Stimulated activated CD8-positive, alpha-beta memory T cell treated with anti-CD3 and anti-CD28 coated beads, Interleukin-7, amount 100 ng/mL, for 4 hours (primary cell): ENCODE data around the gene EBF3.

Experiments used
- DNase-seq, 2 donors: peaks; one replicate each; pipeline ENCODE4 v3.0.0-alpha.2; 2020; ENCODE audit warnings: low read depth in 2 of 2

Gene EBF3

DNA sequence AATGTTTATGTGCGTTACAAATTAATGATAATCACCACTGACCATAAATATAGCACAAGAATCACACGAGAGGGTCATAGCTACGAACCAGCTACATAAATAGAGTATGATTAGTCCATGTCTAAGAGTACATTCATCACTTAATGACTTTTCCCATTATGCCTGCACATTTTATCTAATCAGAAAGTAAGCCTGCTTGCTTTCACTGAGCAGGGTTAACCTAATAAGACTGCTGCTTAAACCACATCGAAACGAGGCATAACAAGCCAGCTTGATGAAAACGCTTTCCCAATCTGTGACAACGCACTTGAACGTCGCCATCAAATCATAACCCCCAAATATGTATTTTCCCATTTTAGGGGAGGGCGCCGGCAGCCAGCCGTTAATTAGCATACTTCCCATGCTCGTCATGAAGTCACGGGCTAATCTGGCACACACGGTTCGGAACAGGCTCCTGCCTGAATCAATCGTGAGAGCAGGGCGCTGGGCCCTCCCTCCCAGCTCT lies 71.5 kb downstream of the EBF3 start:
- DNase-seq: no peak

DNA sequence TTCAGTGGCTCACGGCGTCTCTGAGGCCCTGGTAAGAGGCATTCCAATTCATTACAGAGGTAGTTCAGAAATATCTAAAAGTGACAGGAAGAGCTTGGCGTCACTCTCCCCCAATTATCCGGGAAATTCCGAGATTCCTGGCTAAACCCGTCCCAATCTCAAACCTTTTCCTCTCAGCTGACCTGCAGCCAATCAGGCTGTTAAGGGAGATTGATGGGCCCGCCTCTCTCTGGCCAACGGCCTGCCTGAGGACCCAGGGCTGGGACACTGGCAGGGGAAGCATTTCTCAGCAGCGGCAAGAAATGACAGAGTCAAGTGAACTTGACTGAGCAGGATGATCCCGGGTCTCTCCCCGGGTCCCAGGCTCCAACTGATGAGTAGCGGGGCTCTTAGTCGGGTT lies 72.3 kb downstream of the EBF3 start:
- no peak for DNase-seq

DNA sequence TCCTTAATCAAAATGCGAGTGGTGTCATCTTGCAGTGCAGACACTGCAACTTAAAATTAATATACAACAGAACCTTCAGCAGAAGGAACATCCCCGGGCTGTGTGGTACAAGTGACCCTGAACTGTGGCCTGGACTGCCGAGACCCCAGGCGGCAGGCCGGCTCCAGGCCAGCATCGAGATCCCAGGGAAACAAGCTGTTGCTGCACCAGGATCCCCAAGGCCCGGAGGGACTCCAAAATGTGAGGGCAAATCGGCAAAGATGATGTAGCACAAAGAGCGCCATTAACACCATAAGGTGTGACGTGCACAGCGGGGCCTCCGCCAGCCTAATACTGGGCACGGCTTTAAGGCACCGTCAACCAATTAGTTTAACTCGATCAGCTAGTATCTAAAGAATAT lies 73.9 kb downstream of the EBF3 start:
- no peak for DNase-seq

DNA sequence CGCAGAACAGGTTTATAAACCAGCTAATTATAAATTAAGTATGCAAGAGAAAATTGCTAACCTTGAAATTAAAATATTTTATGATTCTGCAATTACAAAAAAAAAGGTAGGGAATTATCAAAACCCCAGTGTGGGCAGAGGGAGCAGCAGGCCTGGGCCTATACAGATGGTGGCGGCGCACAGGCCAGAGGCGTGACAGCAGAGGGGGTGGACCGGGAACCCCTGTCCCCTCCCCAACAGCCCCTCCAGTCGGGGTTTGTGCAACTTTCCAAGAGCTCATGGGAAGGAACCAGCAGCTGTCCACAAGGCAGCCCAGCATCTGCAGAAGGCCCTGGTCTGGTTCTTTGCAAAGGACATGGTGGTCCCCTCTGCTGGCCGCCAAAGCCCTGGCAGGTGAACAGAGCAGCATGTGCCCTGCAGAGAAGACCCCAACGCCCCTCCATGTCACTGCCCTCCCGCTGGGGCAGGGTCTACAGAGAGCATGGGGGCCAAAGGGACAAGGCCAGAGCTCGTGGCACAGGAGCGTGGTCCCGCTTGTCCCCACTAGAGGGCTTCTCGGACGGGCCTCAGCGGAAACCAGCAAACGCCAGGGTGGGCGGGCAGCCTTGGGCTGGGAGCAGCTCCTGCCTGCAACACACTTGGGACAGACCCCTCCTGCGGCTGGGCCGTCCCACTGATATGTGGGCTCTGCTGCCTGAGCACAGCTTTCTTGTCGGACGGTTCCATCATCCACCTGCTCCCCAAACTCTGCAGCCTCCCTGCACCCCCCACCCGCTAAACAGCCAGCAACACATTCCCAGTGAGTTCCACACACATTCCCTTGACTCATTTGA lies 75.1 kb downstream of the EBF3 start:
- DNase-seq: no peak

DNA sequence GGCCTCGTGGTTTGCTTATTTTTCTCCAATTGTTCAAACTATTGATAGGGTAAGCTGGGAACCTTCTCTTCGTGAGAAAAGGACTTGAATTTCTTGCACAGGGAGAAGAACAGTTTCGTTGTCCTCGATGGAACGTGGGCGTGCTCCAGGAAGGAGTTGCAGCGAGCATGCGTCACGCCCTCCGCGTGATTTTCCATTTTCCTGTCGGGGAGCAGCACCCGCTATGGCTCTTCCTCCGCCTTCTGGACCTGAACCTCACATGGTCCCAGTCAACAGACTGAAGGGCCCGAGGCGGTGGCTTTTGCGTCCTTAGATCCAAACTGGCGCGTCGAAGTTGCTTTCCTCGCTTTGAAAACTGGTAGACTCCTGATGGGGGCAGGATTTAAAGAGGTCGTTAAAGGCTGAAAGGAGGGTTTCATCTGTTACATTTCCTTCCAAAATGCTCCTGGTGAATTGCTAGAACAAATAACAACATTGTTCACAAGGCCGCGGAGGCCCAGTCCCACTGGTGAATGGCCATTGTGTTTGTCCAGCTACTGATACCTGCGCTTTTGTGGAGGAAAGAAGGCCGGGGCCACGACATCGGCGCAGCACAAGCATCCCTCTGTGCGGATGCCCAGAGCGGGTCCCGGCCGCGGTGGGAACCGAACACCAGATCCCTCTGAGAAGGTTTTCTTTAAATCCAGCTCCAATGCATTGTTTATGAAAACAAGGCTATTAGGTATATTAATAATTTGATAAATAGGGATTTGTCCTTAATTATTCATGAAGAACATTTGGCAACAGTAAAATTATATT lies 75.9 kb downstream of the EBF3 start:
- DNase-seq: no peak

DNA sequence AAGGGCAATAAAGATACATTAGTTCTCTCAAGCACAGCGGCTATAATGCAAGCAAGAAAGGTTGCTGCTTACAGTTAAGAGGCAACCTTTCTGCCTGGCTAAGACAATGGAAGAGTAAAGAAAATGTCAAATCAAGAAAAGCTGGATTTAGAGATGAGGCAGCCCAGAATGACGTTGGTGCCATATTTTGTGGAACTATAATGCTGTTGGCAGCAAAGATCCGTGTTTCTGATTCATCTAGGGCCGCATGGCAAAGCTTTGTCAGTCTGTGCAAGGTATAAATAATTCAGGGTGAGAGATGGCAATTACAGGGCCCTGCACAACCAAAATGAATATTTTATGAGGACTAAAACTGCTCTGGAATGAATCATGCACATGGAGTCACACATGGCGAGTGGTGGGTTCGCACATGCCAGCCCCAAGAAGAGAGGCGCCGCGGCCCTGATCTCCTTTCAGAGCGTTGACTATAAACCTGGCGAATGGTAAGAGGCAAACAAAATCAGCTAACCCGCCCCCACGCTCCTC lies 76.6 kb downstream of the EBF3 start:
- no peak for DNase-seq

DNA sequence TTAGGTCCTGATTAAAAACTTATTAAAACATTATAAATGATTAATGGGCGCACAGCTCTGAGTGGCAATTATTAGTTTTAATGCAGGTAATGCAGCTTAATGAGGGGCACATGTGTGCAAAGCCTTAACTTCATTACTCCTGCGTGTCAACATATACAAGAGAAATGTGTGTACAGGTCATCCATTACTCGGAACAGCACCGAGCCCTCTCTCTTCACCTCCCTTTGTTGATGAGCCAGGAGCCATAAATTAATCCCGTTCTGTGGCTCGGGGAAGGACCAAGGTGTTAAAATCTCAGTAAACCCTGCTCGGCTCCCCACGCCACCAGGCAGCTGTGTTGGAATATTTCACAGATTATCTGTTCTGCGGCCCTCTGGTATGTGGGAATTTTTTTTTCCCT lies 77.8 kb downstream of the EBF3 start:
- no peak for DNase-seq

DNA sequence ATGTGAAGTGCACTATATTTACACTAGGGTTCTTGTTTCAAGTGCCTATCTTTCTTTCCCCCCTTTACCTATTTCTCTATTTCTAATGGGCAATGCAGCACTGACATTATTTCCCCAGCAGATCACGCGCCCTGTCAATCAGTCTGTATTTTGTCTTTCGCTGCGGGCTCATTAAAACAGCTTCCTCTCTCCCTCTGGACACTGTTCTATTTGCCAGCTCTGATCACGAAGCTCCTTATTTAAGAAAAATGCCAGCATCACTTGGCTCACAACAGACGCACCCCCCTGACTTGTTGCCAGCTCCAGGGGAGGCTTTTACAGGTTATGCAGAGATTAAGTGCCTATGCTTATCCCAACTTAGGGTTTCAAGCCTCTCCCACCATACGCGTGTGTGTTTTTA lies 78.5 kb downstream of the EBF3 start:
- no peak for DNase-seq

DNA sequence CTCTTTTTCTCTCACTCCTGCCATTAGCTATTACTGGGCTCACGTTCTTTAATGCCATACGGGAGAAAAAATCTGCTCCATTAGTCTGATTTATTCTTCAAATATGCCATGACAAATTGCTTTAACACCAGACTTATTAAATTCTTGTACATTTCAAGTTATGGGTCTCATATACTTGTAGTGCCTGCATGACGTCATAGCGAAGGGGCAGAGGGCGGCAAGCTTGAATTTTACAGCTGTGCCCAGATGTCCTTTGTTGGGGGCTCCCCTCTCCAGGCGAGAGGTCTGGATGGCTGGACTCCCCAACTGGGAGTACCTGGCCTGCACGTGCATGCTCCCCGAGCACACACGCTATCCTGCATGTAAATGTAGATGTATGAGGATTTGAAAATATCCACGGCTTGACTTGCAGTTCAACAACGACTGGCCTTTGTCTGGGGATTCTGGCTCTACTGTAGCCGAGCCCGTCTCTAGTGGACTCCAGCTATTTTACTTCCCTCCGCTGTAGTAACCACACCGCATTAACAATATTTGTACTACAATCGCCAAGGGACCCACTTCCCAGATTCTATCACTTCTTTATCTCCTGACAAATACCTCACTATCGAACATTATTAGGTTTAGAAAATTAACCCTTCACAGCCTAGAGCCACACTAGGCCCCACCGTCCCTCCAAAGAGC lies 79.5 kb downstream of the EBF3 start:
- DNase-seq: no peak

DNA sequence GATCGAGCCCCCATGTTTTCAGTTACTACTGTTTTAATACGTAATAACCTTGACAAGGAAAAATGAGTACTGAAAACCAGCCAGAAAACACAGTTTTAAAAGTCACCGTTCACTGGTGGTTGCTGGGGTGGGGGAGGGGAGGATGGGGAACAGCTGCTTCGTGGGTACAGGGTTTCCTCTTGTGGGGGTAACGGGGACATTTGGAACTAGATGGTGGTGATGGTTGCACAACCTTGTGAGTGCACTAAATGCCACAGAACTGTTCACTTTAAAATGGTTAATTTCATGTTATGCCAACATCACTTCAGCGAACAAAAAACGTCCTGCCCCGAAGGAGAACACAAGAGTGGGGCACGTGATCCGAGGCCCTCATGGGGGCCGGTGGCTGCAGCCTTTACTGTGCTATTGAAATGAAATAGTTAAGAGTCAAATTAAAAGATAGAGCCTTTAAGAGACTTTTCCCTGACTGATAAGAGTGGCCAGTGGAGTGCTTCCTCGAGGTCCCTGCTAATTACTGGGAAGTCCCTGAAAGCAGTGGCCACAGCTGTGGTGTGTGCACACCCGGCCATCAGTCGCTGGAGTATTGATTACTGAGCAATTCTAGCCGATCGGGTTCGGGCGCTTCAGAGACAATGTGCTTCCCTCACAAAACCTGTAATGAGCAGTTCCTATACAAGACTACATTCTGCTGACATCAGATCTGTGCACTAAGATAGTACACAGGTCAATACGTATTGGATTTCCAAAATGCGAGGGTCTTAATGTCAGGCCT lies 80.3 kb downstream of the EBF3 start:
- DNase-seq: no peak

DNA sequence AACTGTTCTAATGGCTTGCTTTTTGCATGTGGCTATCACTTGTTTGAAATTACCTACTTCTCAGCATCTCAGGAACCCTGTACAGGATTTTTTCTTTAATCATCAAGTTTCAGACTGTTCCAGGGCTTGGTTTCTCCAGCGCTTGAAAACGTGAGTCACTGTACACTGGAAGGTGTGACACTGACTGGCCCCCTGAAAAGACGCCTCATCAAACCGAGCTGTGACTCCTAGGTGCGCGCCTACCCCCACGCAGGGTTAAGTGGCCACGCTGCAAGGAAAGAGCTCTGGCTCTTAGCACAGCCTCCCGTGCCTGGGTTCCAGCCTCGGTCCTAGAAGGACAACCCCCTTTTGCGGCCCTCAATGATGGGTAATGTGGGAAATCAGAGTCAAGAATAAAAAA lies 81.0 kb downstream of the EBF3 start:
- no peak for DNase-seq

DNA sequence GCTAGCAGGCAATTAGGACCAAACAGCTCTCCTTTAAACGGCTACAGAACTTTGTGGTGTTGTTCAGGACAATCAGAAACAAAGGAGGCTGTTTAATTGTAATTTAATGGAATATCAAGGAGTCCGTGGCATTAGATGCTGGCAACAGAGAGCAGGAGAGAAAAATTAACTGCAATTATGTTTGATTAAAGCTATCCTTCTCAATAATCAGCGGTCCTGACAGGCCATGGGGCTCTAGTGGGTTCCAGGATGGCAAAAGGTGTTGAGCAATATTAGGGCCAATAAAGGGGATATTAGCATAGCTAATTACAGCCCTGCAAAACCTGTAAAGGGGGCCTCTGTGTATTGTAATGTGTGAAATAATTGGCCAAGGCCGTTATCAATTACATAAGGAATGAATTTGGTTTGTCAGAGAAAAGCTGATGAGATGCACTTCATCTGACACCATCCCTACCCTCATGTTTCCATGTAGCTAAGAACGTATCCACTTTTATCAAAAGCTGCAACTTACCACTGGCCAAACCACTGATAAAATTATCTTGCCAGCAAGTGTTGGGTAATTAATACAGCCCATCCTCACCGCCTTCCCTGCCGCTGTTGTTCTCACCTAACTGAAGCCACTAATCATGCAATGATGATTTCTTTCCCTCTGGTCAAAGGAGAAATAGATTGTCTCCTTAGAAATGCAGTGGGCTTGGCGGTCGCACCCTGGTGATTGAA lies 81.6 kb downstream of the EBF3 start:
- DNase-seq: no peak

DNA sequence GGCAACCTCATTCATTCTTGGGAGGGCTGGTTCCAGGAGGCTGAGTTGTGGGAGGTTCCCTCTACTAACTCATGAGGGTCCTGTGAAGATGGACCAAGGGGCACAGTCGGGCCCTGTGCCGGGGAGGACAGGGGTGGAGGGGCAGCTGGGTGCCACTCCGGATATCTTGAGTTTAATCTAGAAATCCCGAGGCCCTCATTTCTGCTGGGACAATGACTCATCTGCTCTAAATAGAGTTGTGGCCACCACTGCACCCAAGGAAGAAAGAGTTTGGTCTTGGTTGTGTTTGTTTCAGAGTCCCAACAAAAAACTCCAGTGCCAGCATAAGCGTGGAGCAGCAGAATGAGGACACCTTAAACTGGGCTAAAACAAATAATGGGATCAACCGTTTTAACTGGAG lies 82.4 kb downstream of the EBF3 start:
- DNase-seq: no peak

DNA sequence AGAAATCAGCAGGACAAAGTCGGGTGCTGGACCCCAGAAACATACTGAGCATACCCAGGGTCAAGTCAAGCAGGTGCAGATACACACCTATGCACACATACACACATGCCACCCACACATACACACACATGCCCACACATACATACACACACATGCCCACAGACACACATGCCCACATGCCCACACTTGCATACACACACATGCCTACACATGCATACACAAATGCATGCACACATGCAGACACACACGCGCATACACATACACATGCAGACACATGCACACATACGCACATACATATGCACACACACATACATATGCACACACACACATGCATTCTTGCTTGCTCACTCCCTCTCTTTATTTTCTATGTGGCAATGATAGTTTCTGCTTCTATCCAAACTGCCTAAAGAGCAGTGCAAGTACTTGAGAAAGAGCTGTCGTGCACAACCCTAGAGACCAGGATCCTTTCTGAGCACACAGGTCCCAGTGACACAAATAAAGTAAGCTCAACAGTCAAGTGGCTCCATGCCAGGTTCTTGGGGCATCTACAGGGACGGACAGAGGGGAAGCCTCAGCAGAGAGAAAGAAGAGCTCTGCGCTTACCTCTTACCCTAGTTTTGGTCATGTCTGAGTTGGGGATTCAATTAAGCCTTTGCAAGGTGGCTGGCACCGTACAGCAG lies 83.7 kb downstream of the EBF3 start:
- no peak for DNase-seq

DNA sequence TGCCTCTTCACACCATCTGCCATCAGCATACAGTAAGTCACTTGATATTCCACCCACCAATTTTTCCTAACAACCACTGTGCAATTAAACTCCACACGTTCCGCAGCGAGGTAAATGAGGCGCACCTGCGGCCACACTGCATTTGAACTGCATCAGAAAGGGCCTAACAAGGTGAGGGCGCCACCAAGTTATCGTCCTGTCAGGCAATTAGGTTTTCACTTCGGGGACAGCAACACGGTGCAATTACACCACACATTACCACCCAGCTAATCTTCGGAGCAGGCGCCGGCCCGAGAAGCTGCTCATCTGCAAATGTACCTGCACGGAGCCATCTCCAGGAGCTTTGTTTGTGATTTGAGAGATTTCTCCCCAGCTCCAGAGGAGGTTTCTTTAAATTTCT lies 84.4 kb downstream of the EBF3 start:
- DNase-seq: no peak

DNA sequence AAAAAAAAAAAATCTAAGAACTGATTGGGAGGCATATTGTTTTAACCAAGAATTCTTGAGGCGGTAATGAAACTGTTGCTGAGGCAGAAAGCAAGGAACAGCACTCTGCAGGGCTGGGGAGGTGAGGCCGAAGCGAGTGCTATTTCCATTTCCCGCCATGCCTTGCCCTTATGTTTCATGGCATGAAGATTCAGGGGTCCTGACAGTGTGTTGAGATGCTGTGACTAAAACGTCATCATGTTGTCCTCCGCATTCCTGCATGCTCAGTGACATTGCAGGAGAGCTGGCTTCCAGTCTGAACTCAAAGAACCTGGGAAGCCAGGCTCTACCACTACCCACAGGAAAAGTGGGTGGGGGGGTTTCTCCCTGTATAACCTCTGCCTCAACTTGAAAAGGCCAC lies 85.2 kb downstream of the EBF3 start:
- DNase-seq: no peak

DNA sequence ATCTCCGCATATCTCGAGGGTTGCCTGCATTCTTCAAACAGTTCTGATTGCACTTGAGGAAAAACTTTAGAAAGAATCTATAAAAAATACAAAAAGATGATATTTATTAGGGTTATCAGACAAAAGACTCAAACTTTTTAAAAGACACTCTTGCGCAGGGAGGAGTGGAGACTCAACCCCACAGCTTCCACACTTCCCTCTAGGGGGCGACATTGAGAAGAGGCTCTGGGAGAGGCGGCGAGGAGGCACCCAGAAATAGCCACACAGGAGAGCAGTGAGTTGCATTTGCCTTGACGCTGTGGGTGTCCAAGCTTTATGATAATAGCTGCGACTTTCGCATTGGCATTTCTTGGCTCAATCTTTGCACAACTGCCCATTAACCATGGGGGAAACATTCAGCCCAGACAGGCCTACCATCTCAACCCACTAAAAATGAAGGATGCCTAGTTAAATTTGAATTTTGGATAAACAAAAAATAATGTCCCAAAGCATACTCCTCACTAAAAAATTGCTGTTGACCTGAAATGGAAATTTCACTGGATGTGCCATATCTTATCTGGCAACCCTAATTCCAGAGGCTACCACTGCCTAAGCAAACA lies 86.2 kb downstream of the EBF3 start:
- DNase-seq: peak in 1 of 2 donors; percentile 3

DNA sequence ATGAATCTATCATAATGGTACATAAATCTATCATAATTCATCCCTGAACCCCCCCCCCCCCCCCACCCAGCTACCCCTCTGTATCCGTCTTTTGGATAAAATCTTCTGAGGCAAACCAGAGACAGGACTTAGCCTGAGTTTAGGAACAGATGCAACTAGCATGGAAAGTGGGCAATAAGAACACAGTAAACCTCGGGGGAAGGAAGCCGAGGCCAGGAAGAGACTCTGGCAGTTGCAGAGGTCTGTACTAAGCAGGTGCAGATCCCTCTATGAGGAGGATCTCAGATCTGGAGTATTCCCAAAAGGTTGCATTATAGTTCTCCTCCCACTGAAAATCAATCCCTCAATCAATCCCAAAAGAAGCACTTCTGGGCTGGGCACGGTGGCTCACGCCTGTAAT lies 87.2 kb downstream of the EBF3 start:
- DNase-seq: no peak

DNA sequence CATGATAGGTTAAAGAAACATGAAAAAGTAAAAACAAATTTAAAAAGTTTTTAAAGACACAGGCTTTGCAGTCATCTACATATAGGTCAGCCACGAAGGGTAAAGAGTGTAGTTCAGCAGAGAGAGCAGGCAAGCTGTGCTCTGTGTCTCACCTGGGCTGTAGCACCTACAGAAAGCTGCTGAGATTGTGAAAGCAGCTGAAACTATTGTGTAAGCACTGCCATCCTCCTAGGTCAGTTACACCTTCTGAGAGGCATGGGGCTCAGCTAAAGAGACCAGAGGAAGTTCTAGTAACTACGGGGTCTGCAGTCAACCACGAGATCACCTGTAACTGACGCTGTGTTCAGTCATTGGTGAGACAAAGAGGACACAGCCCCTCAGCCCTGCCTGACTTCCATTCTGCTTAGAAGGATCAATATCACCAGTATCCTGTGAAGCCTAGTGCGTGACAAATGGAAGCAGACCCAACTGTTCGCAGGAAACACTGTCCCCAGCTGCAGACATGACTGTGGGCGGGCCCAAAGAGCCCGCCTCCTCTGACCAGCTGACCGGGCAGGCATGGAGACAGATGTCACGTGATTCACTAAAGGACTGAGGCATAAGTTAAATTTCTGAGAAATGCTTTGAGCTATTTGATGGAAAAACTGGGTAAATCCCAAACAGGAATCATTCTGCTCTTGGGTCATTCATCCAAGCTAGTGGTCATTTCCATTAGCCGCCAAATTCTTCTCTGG lies 87.9 kb downstream of the EBF3 start:
- DNase-seq: no peak
